Stomach (tissue), 9 donors: ENCODE results near the gene NANOS3. TPM values are rescaled to one million over a fixed set of nuclear protein-coding genes. Genes with fewer than 3 reads are reported as not detected.
"Not testable (repeated sequence)": the region's sequence is repeated elsewhere in the genome, so short reads cannot be mapped to it uniquely, and the experiment has no call there.

ENCODE experiments used
- DNase-seq, 2 donors: peaks; one replicate each; pipeline versions ENCODE4 v3.0.0 to v3.0.0-alpha.2; 2013 to 2019
- H3K27ac ChIP-seq, 5 donors: fragments of 200-600 bp in 4 of 5; sonication (generic) in 4 of 5; one replicate each; pipeline ENCODE4 v1.5.1; 2013 to 2019; ENCODE audit warnings: mild to moderate bottlenecking in 1 of 5, moderate library complexity in 1 of 5
- H3K27me3 ChIP-seq, 3 donors: fragments of 200-600 bp; sonication (generic); one replicate each; pipeline ENCODE4 v1.5.1; 2017 to 2019; ENCODE audit warnings: mixed run types in 1 of 3
- H3K36me3 ChIP-seq, 4 donors: fragments of 200-600 bp; sonication (generic); 1 replicate in 3 of 4; 2 replicates in 1 of 4; pipeline ENCODE4 v1.5.1; 2016 to 2019
- H3K4me1 ChIP-seq, 4 donors: fragments of 200-600 bp; sonication (generic); one replicate each; pipeline ENCODE4 v1.5.1; 2016 to 2019
- H3K4me3 ChIP-seq, 4 donors: fragments of 200-600 bp; sonication (generic) in 3 of 4; one replicate each; pipeline ENCODE4 v1.5.1; 2016 to 2019; ENCODE audit warnings: mild to moderate bottlenecking in 1 of 4
- H3K9me3 ChIP-seq, 4 donors: fragments of 200-600 bp; sonication (generic); one replicate each; pipeline ENCODE4 v1.5.1; 2016 to 2019
- CTCF ChIP-seq, 7 experiments: fragments of 450-650 bp in 4 of 7; fragments of 200-600 bp in 3 of 7; sonication (generic) in 3 of 7; IDR thresholded peaks; one replicate each; pipeline ENCODE4 v1.5.1; 2016 to 2019; ENCODE audit warnings: antibody characterized with exemption in 7 of 7, control low read depth in 2 of 7, mild to moderate bottlenecking in 1 of 7
- EP300 ChIP-seq: sonication (generic); formaldehyde crosslinking; IDR thresholded peaks from one replicate; pipeline ENCODE4 v1.6.1; 2017; ENCODE audit warnings: antibody characterized with exemption
- POLR2A ChIP-seq, 4 donors: fragments of 450-650 bp; IDR thresholded peaks; one replicate each; pipeline ENCODE4 v1.6.1; 2016; ENCODE audit warnings: antibody characterized with exemption in 4 of 4, control low read depth in 2 of 4, mild to moderate bottlenecking in 1 of 4, moderate library complexity in 1 of 4
- POLR2AphosphoS5 ChIP-seq, 3 donors: sonication (generic); formaldehyde crosslinking; IDR thresholded peaks; one replicate each; pipeline ENCODE4 v1.6.1; 2016; ENCODE audit warnings: antibody characterized with exemption in 3 of 3
- WGBS, 5 donors: extraction: QIAGEN DNeasy Blood & Tissue Kit in 3 of 5; methylation state at CpG; one replicate each; pipeline versions ENCODE4 v1.1.5 to v1.1.7; 2013 to 2018; 5-methylcytosine and 5-hydroxymethylcytosine counted together
- intact Hi-C: fragments of 100-400 bp; cut with DNase I; formaldehyde crosslinking; loops from one replicate; pipeline ENCODE4 v1.15.1; 2023; ENCODE audit warnings: low total_unique reads
- polyA plus RNA-seq, 3 donors: library from polyadenylated mRNA; stranded (reverse); fragments of 200-250 nt; gene quantifications; one replicate each; pipeline ENCODE4 v1.2.3, GENCODE V29; 2013
- total RNA-seq, 5 donors: library from RNA; depleted of rRNA; stranded (reverse); fragments of >200 nt; gene quantifications; one replicate each; pipeline versions ENCODE4 v1.1.0 to v1.2.3, GENCODE V29; 2014 to 2016
- donor health status: healthy with polysubstance abuse.
- donor health status: Bipolar disorder and iron deficiency.
- donor health status: healthy.

Gene NANOS3
- total and polyA plus RNA-seq, 8 donors: 1.2 TPM; not detected in 7

DNA sequence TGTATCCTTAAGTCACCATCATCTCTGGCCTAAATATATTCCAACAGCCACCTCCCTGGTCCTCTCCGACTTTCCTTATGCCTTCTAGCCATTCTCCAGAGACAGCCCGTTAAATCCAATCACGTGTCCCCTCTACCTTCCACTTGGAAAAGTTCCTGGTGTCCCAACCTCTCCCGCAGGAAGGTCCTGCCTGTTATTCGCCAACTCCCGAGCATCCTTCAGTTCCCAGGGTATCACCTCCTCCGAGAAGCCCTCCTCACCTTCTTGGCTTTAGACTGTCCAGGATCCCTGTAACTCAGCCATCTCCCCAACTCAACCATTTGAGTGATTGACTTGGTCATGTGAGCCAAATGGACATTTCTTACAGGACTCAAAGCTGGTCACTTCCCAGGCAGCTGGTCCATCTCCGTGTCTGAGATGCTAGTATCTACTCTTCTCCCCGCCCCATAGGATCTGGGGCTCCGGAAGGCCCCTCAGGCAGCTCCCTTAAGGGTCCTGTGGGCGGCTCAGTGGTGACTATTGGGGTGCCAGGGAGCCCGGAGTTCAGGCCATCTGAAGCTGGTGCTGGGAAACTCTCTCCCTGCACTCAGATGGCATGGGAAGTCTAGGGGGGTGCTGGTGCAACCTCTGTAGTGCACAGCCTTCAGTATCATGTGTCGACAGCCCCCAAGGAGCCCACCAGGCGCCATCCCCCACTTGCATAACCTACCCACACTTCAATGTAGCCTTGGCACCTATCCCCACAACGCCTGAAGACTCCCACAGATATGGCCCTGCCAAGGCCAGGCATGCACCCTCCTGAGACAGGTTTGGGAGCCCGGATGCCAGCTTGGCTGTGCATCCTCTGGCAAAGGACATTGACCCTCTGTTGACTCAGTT, 27.9 kb upstream of the NANOS3 start:
- intact Hi-C loops: no loop called here
- 54 to 62% (median 60%) methylated on average over 15 to 16 of the region's 16 CpGs for WGBS, 5 donors
- Histone ChIP-seq H3K4me3 (no peak overlapping the region), H3K27ac (peak overlapping the region; percentile 51 to 100 (median 99)), H3K9me3 (no peaks in the 10 kb centered on the region), H3K36me3 (no peaks in the 10 kb centered on the region), H3K27me3 (no peaks in the 10 kb centered on the region), H3K4me1 (peaks cover 40 to 90% (median 57%) of the 10 kb centered on the region in 4 donors)
- TF ChIP-seq CTCF (IDR thresholded peaks at IDR 0.05): no peak
- no peak for TF ChIP-seq POLR2A (IDR thresholded peaks at IDR 0.05)
- no peak for TF ChIP-seq EP300
- TF ChIP-seq POLR2AphosphoS5 (IDR thresholded peaks at IDR 0.05): no peak
- peak in 1 of 2 donors; percentile 55 for DNase-seq

- intact Hi-C loops: no loop called here
- no peak for TF ChIP-seq POLR2A (IDR thresholded peaks at IDR 0.05)
- no peak for TF ChIP-seq CTCF (IDR thresholded peaks at IDR 0.05)
- TF ChIP-seq POLR2AphosphoS5 (IDR thresholded peaks at IDR 0.05): peak; percentile 28 to 68 (median 44)
- TF ChIP-seq EP300: no peak
- Histone ChIP-seq H3K36me3 (no peaks in the 10 kb centered on the region), H3K4me1 (peaks cover 37 to 82% (median 55%) of the 10 kb centered on the region in 4 donors), H3K27ac (peak overlapping the region; percentile 86 to 100 (median 99)), H3K9me3 (no peaks in the 10 kb centered on the region), H3K4me3 (peak overlapping the region; percentile 18 to 44 (median 34)), H3K27me3 (no peaks in the 10 kb centered on the region)
- peak; percentile 88 to 96 for DNase-seq
- WGBS, 5 donors: 15 to 20% (median 17%) methylated on average over 47 to 66 of the region's 66 CpGs
Observed at GRCh38 chr19:13849991-13850909, 26.7 kb upstream of the NANOS3 start.

- peak overlapping the region; percentile 18 to 44 (median 34) for H3K4me3 ChIP-seq
- H3K4me1 ChIP-seq: peaks cover 34 to 75% (median 51%) of the 10 kb centered on the region in 4 donors
- 13 to 36% (median 33%) methylated on average over 16 to 26 of the region's 26 CpGs for WGBS, 5 donors
- no peaks in the 10 kb centered on the region for H3K27me3 ChIP-seq
- no peaks in the 10 kb centered on the region for H3K9me3 ChIP-seq
- TF ChIP-seq POLR2A (IDR thresholded peaks at IDR 0.05) (no peak), EP300 (peak; percentile 69), CTCF (IDR thresholded peaks at IDR 0.05) (no peak), POLR2AphosphoS5 (IDR thresholded peaks at IDR 0.05) (peak; percentile 63 to 88 (median 71))
- intact Hi-C loops: no loop called here
- no peaks in the 10 kb centered on the region for H3K36me3 ChIP-seq
- DNase-seq: peak; percentile 83 to 97
- peak overlapping the region; percentile 86 to 100 (median 99) for H3K27ac ChIP-seq
Observed at GRCh38 chr19:13850910-13851733, 25.8 kb upstream of the NANOS3 start.

DNA sequence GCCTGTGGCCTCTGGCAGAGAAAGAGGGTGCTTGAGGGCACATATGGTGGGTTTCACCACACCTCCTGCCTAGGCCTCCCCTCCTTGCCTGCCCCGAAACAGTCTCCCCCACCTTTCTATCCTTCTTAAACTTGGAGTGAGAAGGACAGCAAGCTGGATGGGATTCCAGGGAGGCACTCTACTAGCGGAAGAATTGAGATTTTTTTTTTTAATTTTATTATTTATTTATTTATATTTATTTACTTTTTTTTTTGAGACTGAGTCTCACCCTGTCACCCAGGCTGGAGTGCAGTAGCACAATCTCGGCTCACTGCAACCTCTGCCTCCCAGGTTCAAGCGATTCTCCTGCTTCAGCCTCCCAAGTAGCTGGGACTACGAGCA, 25.2 kb upstream of the NANOS3 start:
- H3K4me3 ChIP-seq, H3K27me3 ChIP-seq, H3K36me3 ChIP-seq, H3K9me3 ChIP-seq, DNase-seq, intact Hi-C loops: not testable (repeated sequence)
- Histone ChIP-seq H3K27ac (peak overlapping the region; percentile 86 to 100 (median 99)), H3K4me1 (peaks cover 28 to 69% (median 45%) of the 10 kb centered on the region in 4 donors)
- WGBS, 5 donors: 75 to 85% (median 82%) methylated on average over 5 of the region's 5 CpGs

GRCh38 chr19:13852171-13852707, 24.7 kb upstream of the NANOS3 start:
- WGBS, 5 donors: 72 to 84% (median 76%) methylated on average over 12 of the region's 12 CpGs
- DNase-seq, H3K4me3 ChIP-seq, H3K36me3 ChIP-seq, intact Hi-C loops, H3K9me3 ChIP-seq, H3K27me3 ChIP-seq: not testable (repeated sequence)
- Histone ChIP-seq H3K27ac (peak overlapping the region; percentile 29 to 100 (median 99)), H3K4me1 (peaks cover 23 to 65% (median 40%) of the 10 kb centered on the region in 4 donors)
